Measurements from ENCODE around the gene AMBP.

The AMBP gene

GRCh38 chr9:114098021-114098935 lies 20.2 kb upstream of the AMBP start:
- TF ChIP-seq REST (IDR thresholded peaks at IDR 0.05; ENCODE audit: insufficient read depth in 1 of 2, low read depth in 2 of 2, low read length in 2 of 2) (no peak), TAF1 (IDR thresholded peaks at IDR 0.05; ENCODE audit: borderline replicate concordance, insufficient read depth, low read length) (no peak), POLR2AphosphoS5 (IDR thresholded peaks at IDR 0.05; ENCODE audit: low read depth, low read length) (no peak), FOXP2 (optimal IDR thresholded peaks at IDR 0.05; ENCODE audit: borderline replicate concordance, extremely low read depth, extremely low read length, insufficient read depth) (no peak), SIN3A (IDR thresholded peaks at IDR 0.05; ENCODE audit: borderline replicate concordance, insufficient read depth, low read length) (no peak)

DNA sequence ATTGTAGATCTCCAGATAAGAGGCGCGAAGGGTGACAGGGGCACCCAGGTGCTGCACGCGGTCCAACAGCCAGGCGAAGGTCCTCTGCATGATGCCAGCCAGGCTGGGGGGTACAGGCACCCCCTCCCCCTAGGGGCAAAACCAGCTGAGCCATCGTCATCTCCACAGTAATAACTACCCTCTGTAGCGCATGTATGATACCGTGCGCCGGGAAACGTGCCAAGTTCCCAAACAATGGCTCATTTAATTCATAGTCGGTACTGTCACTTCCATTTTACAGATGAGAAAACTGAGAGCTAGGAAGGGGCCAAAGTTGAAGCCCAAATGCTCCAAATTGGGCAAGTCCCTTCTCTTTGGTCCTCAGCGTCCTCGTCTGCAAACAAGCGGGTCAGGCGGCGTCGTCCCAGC lies 19.5 kb upstream of the AMBP start:
- TF ChIP-seq TAF1 (IDR thresholded peaks at IDR 0.05; ENCODE audit: borderline replicate concordance, insufficient read depth, low read length), result no peak
- no peak for TF ChIP-seq FOXP2 (optimal IDR thresholded peaks at IDR 0.05; ENCODE audit: borderline replicate concordance, extremely low read depth, extremely low read length, insufficient read depth)
- no peak for TF ChIP-seq SIN3A (IDR thresholded peaks at IDR 0.05; ENCODE audit: borderline replicate concordance, insufficient read depth, low read length)
- TF ChIP-seq REST (IDR thresholded peaks at IDR 0.05; ENCODE audit: insufficient read depth in 1 of 2, low read depth in 2 of 2, low read length in 2 of 2), result no peak
- no peak for TF ChIP-seq POLR2AphosphoS5 (IDR thresholded peaks at IDR 0.05; ENCODE audit: low read depth, low read length)

GRCh38 chr9:114096866-114097612 lies 18.9 kb upstream of the AMBP start:
- no peak for TF ChIP-seq TAF1 (IDR thresholded peaks at IDR 0.05; ENCODE audit: borderline replicate concordance, insufficient read depth, low read length)
- TF ChIP-seq SIN3A (IDR thresholded peaks at IDR 0.05; ENCODE audit: borderline replicate concordance, insufficient read depth, low read length), result no peak

GRCh38 chr9:114096041-114096511 lies 18.0 kb upstream of the AMBP start:
- TF ChIP-seq POLR2AphosphoS5 (IDR thresholded peaks at IDR 0.05; ENCODE audit: low read depth, low read length) (no peak), SIN3A (IDR thresholded peaks at IDR 0.05; ENCODE audit: borderline replicate concordance, insufficient read depth, low read length) (no peak), FOXP2 (optimal IDR thresholded peaks at IDR 0.05; ENCODE audit: borderline replicate concordance, extremely low read depth, extremely low read length, insufficient read depth) (no peak), TAF1 (IDR thresholded peaks at IDR 0.05; ENCODE audit: borderline replicate concordance, insufficient read depth, low read length) (no peak), REST (IDR thresholded peaks at IDR 0.05; ENCODE audit: insufficient read depth in 1 of 2, low read depth in 2 of 2, low read length in 2 of 2) (no peak)

DNA sequence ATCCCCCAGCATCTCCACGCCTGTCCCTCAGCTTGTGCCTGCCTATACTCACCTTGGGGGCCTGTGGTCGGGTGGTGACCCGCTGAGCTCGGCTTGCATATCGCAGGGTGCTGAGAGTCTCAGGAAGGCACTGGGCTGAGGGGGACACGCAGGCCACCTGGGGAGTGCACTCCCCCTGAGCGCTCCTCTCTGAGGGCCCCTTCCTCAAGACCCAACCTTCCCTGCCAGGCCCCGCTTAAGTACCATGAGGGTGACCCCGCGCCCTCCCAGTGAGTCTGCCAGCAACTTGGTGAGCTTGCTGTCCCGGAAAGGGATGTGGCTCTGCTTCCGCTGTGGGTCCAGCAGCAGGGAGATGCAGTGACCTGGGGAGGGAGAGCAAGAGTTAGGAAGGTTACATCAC lies 16.9 kb upstream of the AMBP start:
- TF ChIP-seq REST (IDR thresholded peaks at IDR 0.05; ENCODE audit: insufficient read depth in 1 of 2, low read depth in 2 of 2, low read length in 2 of 2) (no peak), TAF1 (IDR thresholded peaks at IDR 0.05; ENCODE audit: borderline replicate concordance, insufficient read depth, low read length) (no peak), POLR2AphosphoS5 (IDR thresholded peaks at IDR 0.05; ENCODE audit: low read depth, low read length) (no peak), SIN3A (IDR thresholded peaks at IDR 0.05; ENCODE audit: borderline replicate concordance, insufficient read depth, low read length) (no peak), FOXP2 (optimal IDR thresholded peaks at IDR 0.05; ENCODE audit: borderline replicate concordance, extremely low read depth, extremely low read length, insufficient read depth) (no peak)

Measured in PFSK-1 (cell line).